HEK293T (cell line): ENCODE results near the gene SERPIND1.

Source experiments
- ARNT ChIP-seq: fragments of 450-650 bp; IDR thresholded peaks from 2 replicates; pipeline ENCODE4 v1.6.1; 2017; ENCODE audit warnings: mild to moderate bottlenecking
- BHLHE40 ChIP-seq: fragments of 450-650 bp; IDR thresholded peaks from 2 replicates; pipeline ENCODE4 v1.6.1; 2016; ENCODE audit warnings: mild to moderate bottlenecking, moderate library complexity, borderline replicate concordance
- CTBP1 ChIP-seq: fragments of 450-650 bp; IDR thresholded peaks from 2 replicates; pipeline ENCODE4 v1.6.1; 2016; ENCODE audit warnings: borderline replicate concordance
- ELF4 ChIP-seq: fragments of 450-650 bp; IDR thresholded peaks from 2 replicates; pipeline ENCODE4 v1.6.1; 2017; ENCODE audit warnings: antibody characterized with exemption
- FOXA1 ChIP-seq: fragments of 450-650 bp; IDR thresholded peaks from 2 replicates; pipeline ENCODE4 v1.6.1; 2016; ENCODE audit warnings: mild to moderate bottlenecking
- FOXK2 ChIP-seq: fragments of 450-650 bp; IDR thresholded peaks from 2 replicates; pipeline ENCODE4 v1.6.1; 2016; ENCODE audit warnings: mild to moderate bottlenecking
- FOXM1 ChIP-seq: fragments of 450-650 bp; IDR thresholded peaks from 2 replicates; pipeline ENCODE4 v1.6.1; 2017; ENCODE audit warnings: mild to moderate bottlenecking, borderline replicate concordance
- L3MBTL2 ChIP-seq: fragments of 450-650 bp; conservative IDR thresholded peaks from 2 replicates; pipeline ENCODE4 v1.6.1; 2016; ENCODE audit warnings: mild to moderate bottlenecking
- NFRKB ChIP-seq: fragments of 450-650 bp; IDR thresholded peaks from 2 replicates; pipeline ENCODE4 v1.6.1; 2016; ENCODE audit warnings: mild to moderate bottlenecking, moderate library complexity
- PKNOX1 ChIP-seq: fragments of 450-650 bp; IDR thresholded peaks from 2 replicates; pipeline ENCODE4 v1.6.1; 2016
- SP1 ChIP-seq: fragments of 450-650 bp; IDR thresholded peaks from 2 replicates; pipeline ENCODE4 v1.6.1; 2017
- SUZ12 ChIP-seq: fragments of 450-650 bp; IDR thresholded peaks from 2 replicates; pipeline ENCODE4 v1.6.1; 2016; ENCODE audit warnings: mild to moderate bottlenecking
- TARDBP ChIP-seq: fragments of 450-650 bp; IDR thresholded peaks from 2 replicates; pipeline ENCODE4 v1.6.1; 2016

DNA sequence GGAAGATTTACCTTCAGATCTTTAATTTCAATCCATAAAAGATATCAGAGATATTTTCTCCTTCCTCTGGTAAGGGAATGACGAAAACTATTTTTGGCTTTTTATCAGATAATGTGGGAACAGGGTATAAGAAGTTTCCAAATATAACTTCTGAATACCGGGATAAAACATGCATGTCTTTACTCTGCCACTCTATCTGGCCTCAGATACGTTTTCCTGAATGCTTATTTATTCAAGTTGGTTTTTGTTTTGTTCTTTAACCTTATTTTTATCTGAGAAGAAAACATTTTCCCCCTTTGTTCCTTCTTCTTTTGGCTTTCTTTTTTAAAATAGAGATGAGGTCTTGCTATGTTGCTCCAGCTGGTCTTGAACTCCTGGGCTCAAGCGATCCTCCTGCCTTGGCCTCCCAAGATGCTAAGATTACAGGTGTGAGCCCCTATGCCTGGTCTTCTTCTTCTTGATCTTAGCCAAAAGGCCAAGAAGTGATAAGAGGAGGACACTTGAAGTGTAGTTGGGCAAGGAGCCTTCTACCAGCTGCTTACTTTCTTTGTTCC, 1.5 kb downstream of the SERPIND1 start:
- TF ChIP-seq SP1 (no peak), BHLHE40 (no peak), FOXA1 (no peak), FOXM1 (no peak), SUZ12 (no peak), FOXK2 (no peak), PKNOX1 (no peak), NFRKB (no peak), ARNT (no peak), CTBP1 (no peak), ELF4 (no peak), TARDBP (no peak), L3MBTL2 (no peak)
